Measurements from ENCODE around the gene FNBP1. TPM values are rescaled to one million over a fixed set of nuclear protein-coding genes. Genes with fewer than 3 reads are reported as not detected.

FNBP1 gene
- total and polyA plus RNA-seq, 2 experiments from 2014 or later, result 17.8 to 22.6 TPM

- no peak overlapping the region for H3K27ac ChIP-seq
- H3K79me2 ChIP-seq (ENCODE audit: insufficient read depth), result peaks cover 96% of the 10 kb centered on the region
- peaks cover 4% of the 10 kb centered on the region; the same call in 1 of the 2 replicates for H3F3A ChIP-seq (ENCODE audit: insufficient read depth)
- H3K4me3 ChIP-seq, result no peak overlapping the region
- no peaks in the 10 kb centered on the region for H3K9me3 ChIP-seq (ENCODE audit: low read depth)
- no peak for TF ChIP-seq EZH2 (IDR thresholded peaks at IDR 0.05; ENCODE audit: insufficient read depth, poor library complexity, severe bottlenecking)
- TF ChIP-seq EZH2phosphoT487 (IDR thresholded peaks at IDR 0.05; ENCODE audit: insufficient read depth, low read depth), result no peak
- no peak overlapping the region for H2AFZ ChIP-seq
- no peaks in the 10 kb centered on the region for H3K36me3 ChIP-seq (ENCODE audit: low read depth)
- 100% methylated on average over 1 of the region's 1 CpG for WGBS, 2 experiments (ENCODE audit: low coverage in 1 of 2, low lambda C conversion rate in 2 of 2, missing lambda C conversion rate in 2 of 2)
- no peak for DNase-seq
- H4K20me1 ChIP-seq (ENCODE audit: insufficient read depth), result peaks cover under 1% of the 10 kb centered on the region; the same call in 1 of the 2 replicates
- H3K9ac ChIP-seq, result no peak overlapping the region
- H3K4me2 ChIP-seq (ENCODE audit: unreplicated experiment), result no peak overlapping the region
- peaks cover 13% of the 10 kb centered on the region for H3K4me1 ChIP-seq (ENCODE audit: insufficient read depth)
- no peaks in the 10 kb centered on the region for H3K27me3 ChIP-seq (replicated peaks; ENCODE audit: insufficient read depth)
- no peaks in the 10 kb centered on the region for H3K9me2 ChIP-seq (ENCODE audit: insufficient read depth)
- in situ Hi-C loops (cut with MboI), result loop anchor here (25.0 kb wide), 1 partner anchor 182 kb away; no protein-coding TSS in a partner anchor
These were observed 26.1 kb upstream of the FNBP1 start for GRCh38 chr9:130069048-130069447.

GRCh38 chr9:130064621-130065020, 21.6 kb upstream of the FNBP1 start:
- H3K9me3 ChIP-seq (ENCODE audit: low read depth), result no peaks in the 10 kb centered on the region
- TF ChIP-seq EZH2 (IDR thresholded peaks at IDR 0.05; ENCODE audit: insufficient read depth, poor library complexity, severe bottlenecking), result no peak
- TF ChIP-seq EZH2phosphoT487 (IDR thresholded peaks at IDR 0.05; ENCODE audit: insufficient read depth, low read depth), result no peak
- H3K4me2 ChIP-seq (ENCODE audit: unreplicated experiment), result no peak overlapping the region
- DNase-seq, result no peak
- WGBS, 2 experiments (ENCODE audit: low coverage in 1 of 2, low lambda C conversion rate in 2 of 2, missing lambda C conversion rate in 2 of 2), result 100% methylated on average over 4 of the region's 4 CpGs
- H3K79me2 ChIP-seq (ENCODE audit: insufficient read depth), result peaks cover 98% of the 10 kb centered on the region
- H3K27me3 ChIP-seq (replicated peaks; ENCODE audit: insufficient read depth), result no peaks in the 10 kb centered on the region
- peaks cover 6% of the 10 kb centered on the region for H3K4me1 ChIP-seq (ENCODE audit: insufficient read depth)
- H2AFZ ChIP-seq, result no peak overlapping the region
- peaks cover 4% of the 10 kb centered on the region; the same call in 1 of the 2 replicates for H3F3A ChIP-seq (ENCODE audit: insufficient read depth)
- no peak overlapping the region for H3K9ac ChIP-seq
- in situ Hi-C loops (cut with MboI), result loop anchor here (25.0 kb wide), 1 partner anchor 177 kb away; no protein-coding TSS in a partner anchor
- H3K36me3 ChIP-seq (ENCODE audit: low read depth), result no peaks in the 10 kb centered on the region
- no peak overlapping the region for H3K4me3 ChIP-seq
- H4K20me1 ChIP-seq (ENCODE audit: insufficient read depth), result no peaks in the 10 kb centered on the region; the same call in 1 of the 2 replicates
- no peaks in the 10 kb centered on the region for H3K9me2 ChIP-seq (ENCODE audit: insufficient read depth)
- no peak overlapping the region for H3K27ac ChIP-seq

DNA sequence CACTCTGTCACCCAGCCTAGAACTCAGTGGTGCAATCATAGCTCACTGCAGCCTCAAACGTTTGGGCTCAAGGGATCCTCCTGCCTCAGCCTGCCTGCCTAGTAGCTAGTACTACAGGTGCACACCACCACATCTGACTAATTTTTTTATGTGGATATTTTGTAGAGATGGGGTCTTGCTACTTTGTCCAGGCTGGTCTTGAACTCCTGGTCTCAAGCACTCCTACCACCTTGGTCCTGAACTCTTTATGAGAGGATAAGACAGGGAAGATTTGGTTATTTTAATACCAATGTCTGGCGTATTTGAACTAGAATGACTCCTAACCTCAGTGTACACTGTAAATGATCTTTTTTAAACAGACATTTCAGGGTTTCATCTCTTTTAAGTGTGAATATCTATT, 19.8 kb upstream of the FNBP1 start:
- H3K4me2 ChIP-seq (ENCODE audit: unreplicated experiment), result no peak overlapping the region
- H3K4me3 ChIP-seq, result no peak overlapping the region
- H3K9me2 ChIP-seq (ENCODE audit: insufficient read depth), result no peaks in the 10 kb centered on the region
- peaks cover 98% of the 10 kb centered on the region for H3K79me2 ChIP-seq (ENCODE audit: insufficient read depth)
- in situ Hi-C loops (cut with MboI), result loop anchor here (25.0 kb wide), 1 partner anchor 175 kb away; no protein-coding TSS in a partner anchor
- no peaks in the 10 kb centered on the region for H3K27me3 ChIP-seq (replicated peaks; ENCODE audit: insufficient read depth)
- H3K27ac ChIP-seq, result no peak overlapping the region
- TF ChIP-seq EZH2 (IDR thresholded peaks at IDR 0.05; ENCODE audit: insufficient read depth, poor library complexity, severe bottlenecking) (no peak), EZH2phosphoT487 (IDR thresholded peaks at IDR 0.05; ENCODE audit: insufficient read depth, low read depth) (no peak)
- no peaks in the 10 kb centered on the region for H4K20me1 ChIP-seq (ENCODE audit: insufficient read depth)
- no peaks in the 10 kb centered on the region for H3K36me3 ChIP-seq (ENCODE audit: low read depth)
- H3K4me1 ChIP-seq (ENCODE audit: insufficient read depth), result no peaks in the 10 kb centered on the region
- WGBS, 2 experiments (ENCODE audit: low coverage in 1 of 2, low lambda C conversion rate in 2 of 2, missing lambda C conversion rate in 2 of 2), result 53 to 57% methylated on average over 2 of the region's 2 CpGs
- no peaks in the 10 kb centered on the region for H3K9me3 ChIP-seq (ENCODE audit: low read depth)
- H2AFZ ChIP-seq, result no peak overlapping the region
- no peak overlapping the region for H3K9ac ChIP-seq
- DNase-seq, result no peak
- peaks cover 4% of the 10 kb centered on the region; the same call in 1 of the 2 replicates for H3F3A ChIP-seq (ENCODE audit: insufficient read depth)

GRCh38 chr9:130060296-130060695, 17.3 kb upstream of the FNBP1 start:
- no peaks in the 10 kb centered on the region for H3K9me3 ChIP-seq (ENCODE audit: low read depth)
- H3K36me3 ChIP-seq (ENCODE audit: low read depth), result no peaks in the 10 kb centered on the region
- no peak overlapping the region for H3K4me2 ChIP-seq (ENCODE audit: unreplicated experiment)
- H3K4me1 ChIP-seq (ENCODE audit: insufficient read depth), result no peaks in the 10 kb centered on the region
- H3K9ac ChIP-seq, result no peak overlapping the region
- peaks cover 98% of the 10 kb centered on the region for H3K79me2 ChIP-seq (ENCODE audit: insufficient read depth)
- no peak overlapping the region for H3K27ac ChIP-seq
- H2AFZ ChIP-seq, result no peak overlapping the region
- 80 to 82% methylated on average over 7 of the region's 7 CpGs for WGBS, 2 experiments (ENCODE audit: low coverage in 1 of 2, low lambda C conversion rate in 2 of 2, missing lambda C conversion rate in 2 of 2)
- in situ Hi-C loops (cut with MboI), result loop anchor here (25.0 kb wide), 1 partner anchor 173 kb away; no protein-coding TSS in a partner anchor
- TF ChIP-seq EZH2phosphoT487 (IDR thresholded peaks at IDR 0.05; ENCODE audit: insufficient read depth, low read depth), result no peak
- TF ChIP-seq EZH2 (IDR thresholded peaks at IDR 0.05; ENCODE audit: insufficient read depth, poor library complexity, severe bottlenecking), result no peak
- DNase-seq, result no peak
- H3K9me2 ChIP-seq (ENCODE audit: insufficient read depth), result no peaks in the 10 kb centered on the region
- H4K20me1 ChIP-seq (ENCODE audit: insufficient read depth), result no peaks in the 10 kb centered on the region
- H3K4me3 ChIP-seq, result no peak overlapping the region
- no peaks in the 10 kb centered on the region for H3F3A ChIP-seq (ENCODE audit: insufficient read depth)
- H3K27me3 ChIP-seq (replicated peaks; ENCODE audit: insufficient read depth), result no peaks in the 10 kb centered on the region

Data from GM23248 (cell line).